T47D (cell line): ENCODE data around the gene KLHDC8A.
"Not testable (repeated sequence)": the region's sequence is repeated elsewhere in the genome, so short reads cannot be mapped to it uniquely, and the experiment has no call there.

Experiments used
- DNase-seq, 2 experiments: peaks; one replicate each; pipeline versions ENCODE4 v3.0.0 to v3.0.0-alpha.2; 2011 to 2012; ENCODE audit warnings: low read depth in 1 of 2, low spot score in 1 of 2
- JUND ChIP-seq: IDR thresholded peaks from 2 replicates; pipeline ENCODE4 v1.6.1; 2012; ENCODE audit warnings: low read depth
- in situ Hi-C: cut with HindIII; loops from 2 replicates; pipeline ENCODE4 v1.10.0; 2016; ENCODE audit warnings: low sequenced_read_pairs, low pct_unique_long_range_greater_than_20kb

Gene KLHDC8A, protein sequence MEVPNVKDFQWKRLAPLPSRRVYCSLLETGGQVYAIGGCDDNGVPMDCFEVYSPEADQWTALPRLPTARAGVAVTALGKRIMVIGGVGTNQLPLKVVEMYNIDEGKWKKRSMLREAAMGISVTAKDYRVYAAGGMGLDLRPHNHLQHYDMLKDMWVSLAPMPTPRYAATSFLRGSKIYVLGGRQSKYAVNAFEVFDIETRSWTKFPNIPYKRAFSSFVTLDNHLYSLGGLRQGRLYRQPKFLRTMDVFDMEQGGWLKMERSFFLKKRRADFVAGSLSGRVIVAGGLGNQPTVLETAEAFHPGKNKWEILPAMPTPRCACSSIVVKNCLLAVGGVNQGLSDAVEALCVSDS

DNA sequence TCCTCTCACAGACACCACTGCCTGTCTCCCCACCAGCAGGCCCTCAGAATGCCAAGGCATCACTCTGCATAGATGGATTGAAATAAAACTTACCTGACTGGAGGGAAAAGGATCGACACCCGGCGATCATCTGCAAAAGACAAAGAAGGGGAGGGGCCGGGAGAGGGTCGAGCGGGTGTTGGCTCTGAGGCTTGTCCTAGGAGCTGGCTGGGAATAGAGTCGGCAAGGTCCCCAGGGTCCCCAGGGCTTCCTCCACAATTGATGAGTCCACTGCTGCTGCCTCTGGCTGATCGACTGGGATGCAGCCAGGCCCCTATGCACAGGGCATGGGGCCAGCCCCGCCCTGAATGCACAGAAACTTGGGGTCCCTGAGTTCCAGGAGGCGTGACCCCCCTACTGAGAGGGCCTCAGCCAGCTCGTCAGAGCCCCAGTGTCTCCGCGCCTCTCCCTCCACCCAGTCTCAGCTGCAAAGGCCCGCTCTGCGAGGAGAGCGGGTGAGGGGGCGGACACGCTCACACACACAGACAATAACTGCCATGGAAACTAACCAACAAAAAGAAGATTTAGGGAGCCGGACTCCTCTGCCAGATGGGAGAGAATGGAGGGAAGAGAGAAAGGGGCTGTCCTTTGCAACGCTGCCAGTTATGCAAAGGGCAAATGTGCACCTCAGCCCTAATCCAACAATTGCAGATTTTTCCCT, at the start of gene KLHDC8A:
TSS of gene KLHDC8A (minus strand) at position 483 of the 700 bp plus-strand sequence. CDS start 13,318 bp downstream, outside the sequence.
- DNase-seq, result no peak
- no peak for TF ChIP-seq JUND
- in situ Hi-C loops, result no loop called here

DNA sequence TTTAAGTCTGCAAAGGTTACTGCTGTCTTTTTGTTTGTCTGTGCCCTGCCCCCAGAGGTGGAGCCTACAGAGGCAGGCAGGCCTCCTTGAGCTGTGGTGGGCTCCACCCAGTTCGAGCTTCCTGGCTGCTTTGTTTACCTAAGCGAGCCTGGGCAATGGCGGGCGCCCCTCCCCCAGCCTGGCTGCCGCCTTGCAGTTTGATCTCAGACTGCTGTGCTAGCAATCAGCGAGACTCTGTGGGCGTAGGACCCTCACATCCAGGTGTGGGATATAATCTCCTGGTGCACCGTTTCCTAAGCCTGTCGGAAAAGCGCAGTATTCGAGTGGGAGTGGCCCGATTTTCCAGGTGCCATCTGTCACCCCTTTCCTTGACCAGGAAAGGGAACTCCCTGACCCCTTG, 49.5 kb upstream of the KLHDC8A start:
- in situ Hi-C loops, DNase-seq: not testable (repeated sequence)

DNA sequence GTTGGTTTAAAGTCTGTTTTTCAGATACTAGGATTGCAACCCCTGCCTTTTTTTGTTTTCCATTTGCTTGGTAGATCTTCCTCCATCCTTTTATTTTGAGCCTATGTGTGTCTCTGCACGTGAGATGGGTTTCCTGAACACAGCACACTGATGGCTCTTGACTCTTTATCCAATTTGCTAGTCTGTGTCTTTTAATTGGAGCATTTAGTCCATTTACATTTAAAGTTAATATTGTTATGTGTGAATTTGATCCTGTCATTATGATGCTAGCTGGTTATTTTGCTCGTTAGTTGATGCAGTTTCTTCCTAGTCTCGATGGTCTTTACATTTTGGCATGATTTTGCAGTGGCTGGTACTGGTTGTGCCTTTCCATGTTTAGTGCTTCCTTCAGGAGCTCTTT, 47.8 kb upstream of the KLHDC8A start:
- DNase-seq, in situ Hi-C loops: not testable (repeated sequence)

DNA sequence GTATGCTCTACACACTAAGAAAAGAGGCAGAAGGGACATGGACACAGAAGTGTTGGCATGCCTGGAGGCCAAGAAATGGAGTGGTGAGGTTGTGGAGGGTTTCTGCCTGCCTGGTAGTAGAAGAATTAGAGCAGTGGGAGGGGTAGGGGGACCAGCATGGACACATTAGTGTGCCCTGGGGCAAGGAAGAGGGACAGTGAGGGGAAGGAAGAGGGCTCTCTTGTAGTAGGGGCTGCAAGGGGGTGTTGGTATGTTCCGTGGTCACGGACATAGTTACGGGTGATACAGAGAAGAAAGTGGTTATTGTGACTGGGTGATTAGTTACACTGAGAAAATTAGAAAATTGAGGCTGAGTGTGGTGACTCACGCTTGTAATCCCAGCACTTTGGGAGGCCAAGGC, 41.9 kb upstream of the KLHDC8A start:
- in situ Hi-C loops, result no loop called here

DNA sequence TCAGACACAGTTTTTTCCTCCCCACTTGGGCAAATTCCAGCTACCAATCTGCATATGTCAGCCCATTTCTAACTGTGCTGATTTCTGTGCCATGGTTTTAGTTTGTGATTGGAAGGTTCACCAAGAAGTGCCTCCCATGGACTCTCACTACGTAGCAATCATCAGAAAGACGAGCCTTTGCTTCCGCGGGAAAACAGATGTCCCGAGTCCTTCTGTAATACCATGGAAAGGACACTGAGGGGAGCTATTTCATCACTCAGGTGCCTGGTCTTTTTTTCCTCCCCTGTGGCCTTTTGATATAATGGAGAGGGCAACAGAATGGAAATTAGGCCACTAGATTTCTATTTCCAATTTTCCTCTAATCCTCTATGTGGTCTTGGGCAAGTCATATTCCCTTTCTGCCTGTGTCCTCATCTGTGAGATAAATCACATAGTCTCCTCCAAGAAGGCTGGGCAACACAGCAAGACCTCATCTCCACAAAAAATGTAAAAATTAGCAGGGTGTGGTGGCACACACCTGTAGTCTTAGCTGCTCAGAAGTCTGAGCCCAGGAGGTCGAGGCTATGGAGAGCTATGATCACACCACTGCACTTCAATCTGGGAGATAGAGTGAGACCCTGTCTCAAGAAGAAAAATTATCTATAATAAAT, 40.4 kb upstream of the KLHDC8A start:
- DNase-seq, result peak; percentile 50 to 81
- in situ Hi-C loops, result no loop called here
- no peak for TF ChIP-seq JUND

More for the DNA sequence above, 41.9 kb upstream of the KLHDC8A start:
- DNase-seq, result no peak
- no peak for TF ChIP-seq JUND

DNA sequence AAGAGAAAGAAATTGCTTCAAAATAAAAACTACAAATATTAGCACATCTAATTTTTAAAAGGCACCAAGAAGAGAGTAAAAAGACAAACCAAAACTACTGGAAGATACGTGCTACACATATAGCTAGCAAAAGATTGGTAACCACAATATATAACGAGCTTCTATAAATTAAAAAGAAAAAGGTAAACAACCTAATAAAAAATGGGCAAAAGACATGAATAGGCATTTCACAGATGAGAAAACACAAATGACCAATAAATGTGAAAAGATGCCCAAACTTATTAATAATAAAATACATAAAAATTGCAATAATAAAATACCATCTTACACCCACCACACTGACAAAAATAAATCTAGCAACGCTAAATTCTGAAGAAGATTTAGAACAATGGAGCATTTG, 38.9 kb upstream of the KLHDC8A start:
- in situ Hi-C loops, result no loop called here
- DNase-seq, result no peak
- TF ChIP-seq JUND, result no peak

DNA sequence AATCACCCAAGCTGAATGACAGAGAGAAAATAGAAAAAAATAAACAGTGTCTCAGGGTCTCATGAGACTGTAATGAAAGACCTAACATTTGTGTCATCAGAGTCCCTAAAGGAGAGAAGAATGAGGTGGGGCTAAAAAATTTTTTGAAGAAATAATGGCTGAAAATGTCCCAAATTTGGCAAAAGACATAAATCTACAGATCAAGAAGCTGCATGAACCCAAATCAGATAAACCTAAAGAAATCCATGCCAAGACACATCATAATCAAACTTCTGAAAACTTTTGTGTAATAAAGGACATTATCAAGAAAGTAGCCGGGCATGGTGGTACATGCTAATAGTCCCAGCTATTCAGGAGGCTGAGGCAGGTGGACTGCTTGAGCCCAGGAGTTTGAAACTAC, 35.9 kb upstream of the KLHDC8A start:
- TF ChIP-seq JUND, result no peak
- DNase-seq, result no peak
- in situ Hi-C loops, result no loop called here

DNA sequence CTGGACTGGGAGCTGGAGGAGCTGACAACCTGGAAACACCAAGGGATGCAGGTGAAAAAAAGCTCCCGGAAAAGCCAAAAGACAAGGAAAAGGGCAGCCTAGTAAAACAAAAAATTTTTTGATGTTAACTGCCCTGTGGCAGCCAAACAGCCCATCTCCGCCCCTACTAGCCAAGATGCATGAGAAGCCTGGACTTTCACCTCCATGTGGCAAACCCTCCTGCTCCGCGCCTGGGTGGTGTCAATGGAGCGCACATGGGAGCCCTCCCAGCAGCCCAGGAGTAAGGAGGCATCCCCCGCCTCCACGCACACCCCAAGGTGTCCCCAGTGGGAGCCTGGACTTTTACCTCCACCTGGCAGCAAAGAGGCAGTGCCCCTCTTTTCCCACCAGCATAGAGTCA, 34.7 kb upstream of the KLHDC8A start:
- no peak for DNase-seq
- TF ChIP-seq JUND, result no peak
- in situ Hi-C loops, result no loop called here

DNA sequence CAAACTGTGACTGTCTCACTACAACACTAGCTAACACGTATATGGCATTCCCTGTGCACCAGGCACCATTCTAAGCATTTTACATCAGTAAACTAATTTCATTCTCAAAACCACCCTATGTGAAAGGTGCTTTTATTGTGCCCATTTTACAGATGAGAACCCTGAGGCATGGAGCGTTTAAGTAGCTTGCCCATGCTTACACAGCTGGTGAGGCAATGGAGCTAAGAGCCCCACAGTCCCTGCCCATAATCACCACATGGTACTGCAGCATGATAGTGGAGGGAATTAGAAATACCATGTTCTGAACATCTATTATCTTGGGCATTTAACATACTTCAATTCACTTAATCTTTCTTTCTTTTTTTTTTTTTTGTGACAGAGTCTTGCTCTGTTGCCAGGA, 31.1 kb upstream of the KLHDC8A start:
- DNase-seq, result no peak
- in situ Hi-C loops, result no loop called here
- TF ChIP-seq JUND, result no peak

DNA sequence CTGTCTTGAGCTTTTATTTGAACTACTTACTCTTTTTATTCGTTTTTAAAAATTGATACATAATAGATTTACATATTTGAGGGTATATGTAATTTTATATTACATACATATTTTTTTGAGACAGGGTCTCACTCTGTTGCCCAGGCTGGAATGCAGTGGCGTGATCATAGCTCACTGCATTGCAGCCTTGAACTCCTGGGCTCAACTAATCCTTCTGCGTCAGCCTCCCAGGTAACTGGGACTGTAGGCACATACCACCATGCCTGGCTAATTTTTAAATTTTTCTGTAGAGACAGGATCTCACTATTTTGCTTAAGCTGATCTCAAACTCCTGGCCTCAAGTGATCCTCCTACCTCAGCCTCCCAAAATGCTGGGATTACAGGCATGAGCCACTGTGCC, 26.3 kb upstream of the KLHDC8A start:
- in situ Hi-C loops, DNase-seq: not testable (repeated sequence)

DNA sequence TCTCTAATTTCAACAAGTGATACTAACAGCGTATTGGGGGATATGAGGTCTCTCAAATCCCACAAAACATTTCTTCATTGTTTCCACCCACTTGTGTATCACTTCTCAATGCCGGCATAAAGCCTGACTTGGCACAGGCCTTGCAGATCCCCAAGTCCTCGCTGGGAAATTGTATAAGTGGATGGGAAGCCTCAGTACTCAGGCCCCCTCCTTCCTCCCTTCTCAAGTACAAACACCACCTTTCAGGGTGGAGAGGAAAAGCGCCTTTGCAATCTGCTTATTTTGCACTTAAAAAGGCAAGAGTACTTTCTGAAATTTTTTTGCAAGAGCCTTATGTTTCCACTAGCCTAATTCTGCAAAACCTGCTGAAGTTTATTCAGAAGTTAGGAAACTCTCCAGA, 25.8 kb upstream of the KLHDC8A start:
- in situ Hi-C loops, result no loop called here
- no peak for DNase-seq
- no peak for TF ChIP-seq JUND

DNA sequence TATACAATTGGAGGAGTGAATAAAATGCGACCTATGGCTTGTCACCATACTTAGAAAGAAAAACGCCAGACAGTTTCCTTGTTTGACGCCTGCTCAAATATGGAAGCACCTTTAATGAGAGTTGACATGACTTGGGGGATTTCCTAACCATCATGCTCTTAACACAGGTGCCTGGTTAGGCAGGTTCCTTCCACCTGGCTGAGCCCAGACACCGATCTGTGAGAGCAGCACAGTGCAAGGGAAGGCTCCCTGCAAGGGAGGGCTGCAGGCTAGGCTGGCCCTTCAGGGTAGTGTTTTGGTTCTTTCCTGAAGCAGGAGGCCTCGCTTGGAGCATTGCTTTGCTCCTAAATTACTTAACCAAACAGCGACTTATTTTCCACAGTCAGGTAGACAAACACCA, 24.6 kb upstream of the KLHDC8A start:
- DNase-seq, result no peak
- in situ Hi-C loops, result no loop called here

DNA sequence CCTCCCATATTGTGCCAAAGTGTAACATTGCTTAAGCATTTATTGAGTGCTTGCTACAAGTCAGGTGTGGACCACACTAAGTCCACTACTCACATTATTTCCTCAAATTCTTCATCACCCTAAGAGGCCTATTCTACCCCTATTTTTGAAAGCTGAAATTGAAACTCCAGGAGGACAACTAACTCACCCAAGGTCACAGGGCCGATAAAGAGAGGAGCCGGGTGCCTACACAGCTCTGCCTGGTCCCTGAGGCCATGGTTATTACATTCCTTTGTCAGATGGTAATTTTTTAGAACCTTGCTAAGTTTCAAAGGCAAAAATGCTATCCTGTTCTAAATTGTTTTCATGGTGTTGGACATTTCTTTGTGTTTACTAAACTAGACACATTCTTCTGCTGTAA, 24.2 kb upstream of the KLHDC8A start:
- no peak for TF ChIP-seq JUND
- in situ Hi-C loops, result no loop called here
- no peak for DNase-seq

More for the DNA sequence above, 24.6 kb upstream of the KLHDC8A start:
- TF ChIP-seq JUND, result no peak
